WI38 (cell line): ENCODE results near the gene LGALS3BP.
"Not testable (repeated sequence)": the region's sequence is repeated elsewhere in the genome, so short reads cannot be mapped to it uniquely, and the experiment has no call there.

Experiments
- H3K4me3 ChIP-seq: 2 replicates; pipeline ENCODE4 v1.5.1; 2011; ENCODE audit warnings: low read depth, mild to moderate bottlenecking, control low read depth, low read length
- CTCF ChIP-seq: IDR thresholded peaks from 2 replicates; pipeline ENCODE4 v1.5.1; 2012; ENCODE audit warnings: low read depth, mild to moderate bottlenecking, control low read depth, low read length

The LGALS3BP gene

DNA sequence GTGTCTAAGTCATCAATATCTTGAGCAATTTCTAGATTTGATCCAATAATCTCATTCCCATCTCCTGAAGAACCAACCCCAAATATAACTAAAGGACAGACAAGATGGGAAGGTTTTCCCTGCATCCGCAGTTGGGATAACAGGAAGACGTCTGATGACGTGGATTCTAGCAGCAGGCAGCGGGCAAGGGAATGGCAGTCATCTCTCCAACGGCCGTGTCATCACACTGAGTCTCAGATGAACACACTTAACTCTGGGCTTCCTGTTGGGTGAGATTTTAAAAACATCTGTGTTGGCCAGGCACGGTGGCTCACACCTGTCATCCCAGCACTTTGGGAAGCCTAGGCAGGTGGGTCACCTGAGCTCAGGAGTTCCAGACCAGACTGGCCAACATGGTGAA lies 33.6 kb downstream of the LGALS3BP start:
- TF ChIP-seq CTCF = no peak
- H3K4me3 ChIP-seq = no peak overlapping the region

DNA sequence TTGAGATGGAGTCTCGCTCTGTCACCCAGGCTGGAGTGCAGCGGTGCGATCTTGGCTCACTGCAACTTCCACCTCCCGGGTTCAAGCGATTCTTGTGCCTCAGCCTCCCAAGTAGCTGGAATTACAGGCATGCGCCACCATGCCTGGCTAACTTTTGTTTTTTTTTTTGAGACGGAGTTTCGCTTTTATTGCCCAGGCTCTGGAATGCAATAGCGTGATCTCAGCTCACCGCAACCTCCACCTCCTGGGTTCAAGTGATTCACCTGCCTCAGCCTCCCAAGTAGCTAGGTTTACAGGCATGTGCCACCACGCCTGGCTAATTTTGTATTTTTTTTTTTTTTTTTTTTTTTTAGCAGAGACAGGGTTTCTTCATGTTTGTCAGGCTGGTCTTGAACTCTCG lies 34.3 kb downstream of the LGALS3BP start:
- H3K4me3 ChIP-seq = not testable (repeated sequence)

DNA sequence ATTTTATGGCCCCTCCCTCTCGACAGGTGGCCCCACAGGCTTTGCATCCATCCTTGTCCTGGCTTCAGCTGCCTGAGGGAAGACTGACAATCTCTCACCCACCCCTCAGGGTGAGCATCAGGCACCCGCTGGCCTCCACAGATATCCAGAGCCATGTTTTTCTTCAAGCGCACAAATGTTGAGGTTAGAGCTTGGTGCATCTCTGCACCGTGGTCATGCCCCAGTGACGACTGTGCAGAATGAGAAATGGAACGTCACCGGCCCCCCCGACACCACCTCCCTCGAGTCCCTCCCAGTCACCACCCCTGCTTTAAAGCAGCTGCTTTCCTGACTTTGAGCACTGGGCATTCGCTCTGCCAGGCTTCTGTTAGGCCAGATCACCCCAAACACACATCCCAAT lies 34.8 kb downstream of the LGALS3BP start:
- TF ChIP-seq CTCF = no peak
- no peak overlapping the region for H3K4me3 ChIP-seq

DNA sequence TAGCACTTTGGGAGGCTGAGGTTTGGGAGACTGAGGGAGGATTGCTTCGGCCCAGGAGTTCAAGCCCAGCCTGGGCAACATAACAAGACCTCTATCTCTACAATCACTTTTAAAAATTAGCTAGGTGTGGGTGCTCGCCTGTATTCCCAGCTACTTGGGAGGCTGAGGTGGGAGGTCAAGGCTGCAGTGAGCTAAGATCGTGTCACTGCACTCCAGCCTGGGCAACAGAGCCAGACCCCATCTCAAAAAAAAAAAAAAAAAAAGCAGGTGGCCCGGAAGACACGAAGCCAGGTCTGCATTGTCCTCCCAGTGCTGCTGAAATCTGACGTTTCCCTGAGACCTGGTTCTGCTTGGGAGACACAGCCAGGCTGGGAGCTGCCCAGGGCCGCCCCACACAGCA lies 35.7 kb downstream of the LGALS3BP start:
- H3K4me3 ChIP-seq = no peak overlapping the region
- TF ChIP-seq CTCF = no peak

DNA sequence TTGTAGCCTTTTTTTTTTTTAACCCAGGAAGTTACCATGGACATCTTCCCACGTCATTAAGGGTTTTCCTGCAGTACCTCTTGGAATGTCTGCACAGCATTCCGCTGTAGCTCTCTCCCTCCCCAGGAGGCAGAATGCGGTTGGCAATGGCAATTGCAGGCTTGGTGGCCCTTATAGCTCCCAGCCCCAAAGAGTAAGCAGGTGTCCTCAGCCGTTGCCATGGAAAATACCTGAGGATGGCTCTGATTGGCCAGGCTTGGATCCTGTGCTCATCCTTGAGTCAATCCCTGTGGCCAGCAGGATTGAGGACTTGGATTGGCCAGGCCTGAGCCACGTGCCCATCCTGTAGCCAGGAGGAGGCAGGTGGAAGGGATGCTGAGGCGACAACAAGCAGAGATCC lies 39.0 kb downstream of the LGALS3BP start:
- TF ChIP-seq CTCF = no peak
- H3K4me3 ChIP-seq = no peak overlapping the region

DNA sequence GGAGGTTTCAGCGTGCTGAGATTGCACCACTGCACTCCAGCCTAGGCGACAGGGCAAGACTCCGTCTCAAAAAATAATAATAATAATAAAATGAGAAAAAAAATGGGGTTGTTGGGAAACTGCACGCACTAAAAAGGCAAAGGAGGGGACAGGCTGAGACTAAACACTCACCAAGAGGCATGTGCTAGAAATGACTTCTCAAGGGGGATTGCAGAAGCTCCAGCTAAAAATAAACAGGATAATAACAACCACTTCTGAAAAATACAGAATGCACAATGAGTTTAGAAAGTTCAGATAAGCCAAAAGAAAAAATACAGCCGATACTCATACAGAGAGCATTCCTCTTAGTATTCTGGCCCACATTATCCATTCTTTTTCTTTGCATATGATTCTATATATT lies 39.5 kb downstream of the LGALS3BP start:
- TF ChIP-seq CTCF = no peak
- H3K4me3 ChIP-seq = no peak overlapping the region

- H3K4me3 ChIP-seq = no peak overlapping the region
- no peak for TF ChIP-seq CTCF
Measured at GRCh38 chr17:78939615-78940014, 40.1 kb downstream of the LGALS3BP start.

- TF ChIP-seq CTCF = no peak
- no peak overlapping the region for H3K4me3 ChIP-seq
Measured at GRCh38 chr17:78937561-78937960, 42.2 kb downstream of the LGALS3BP start.
